ENCODE measurements around the gene ZFYVE19. TPM values are rescaled to one million over a fixed set of nuclear protein-coding genes. Genes with fewer than 3 reads are reported as not detected.

The ZFYVE19 gene
- total and polyA plus RNA-seq, 2 of the 13 experiments (the other 11 are each of a cell fraction or from before 2014, with no cell fraction given) = 23.3 to 44.0 TPM

DNA sequence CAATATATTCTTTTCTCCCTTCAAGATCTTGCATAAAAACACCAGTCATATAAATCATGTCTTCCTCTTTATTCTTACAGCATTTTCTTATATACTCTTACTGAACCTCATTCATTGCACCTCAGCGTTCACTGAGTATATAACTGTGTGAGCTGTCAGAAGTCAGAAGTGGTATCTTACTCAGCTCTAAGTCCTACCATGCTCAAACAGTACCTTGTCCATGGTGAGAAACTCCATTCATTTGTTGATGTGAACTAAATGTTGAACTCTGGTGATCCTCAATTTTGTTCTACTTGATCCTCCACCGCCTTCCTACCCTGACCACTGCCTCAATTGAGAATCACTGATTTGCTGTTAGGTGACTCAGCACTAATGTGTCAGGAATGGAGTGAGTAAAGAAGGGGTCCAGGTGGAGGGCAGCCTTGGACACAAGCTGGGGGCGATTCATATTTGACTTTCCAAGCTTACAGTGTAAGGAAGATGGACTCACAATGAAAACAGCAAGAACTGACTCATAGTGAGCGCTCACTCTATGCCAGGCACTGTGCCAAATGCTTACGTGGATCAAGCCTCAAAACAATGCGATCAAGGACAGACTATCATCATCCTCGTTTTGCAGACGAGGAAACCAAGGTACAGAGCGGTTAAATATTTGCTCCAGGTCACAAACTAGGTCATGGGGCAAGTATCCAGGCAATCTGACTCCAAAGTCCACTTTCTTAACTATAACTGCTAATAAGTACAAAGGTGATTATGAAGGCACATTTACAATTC is 13.5 kb upstream of the ZFYVE19 start (continued):
- TF ChIP-seq RFXAP (CRISPR knock-in tag; IDR thresholded peaks at IDR 0.05; ENCODE audit: borderline replicate concordance) (no peak), GATAD2A (CRISPR knock-in tag; IDR thresholded peaks at IDR 0.05) (peak; percentile 79), NR2F6 (IDR thresholded peaks at IDR 0.05) (peak; percentile 95), NR2F6 (CRISPR knock-in tag; IDR thresholded peaks at IDR 0.05) (peak; percentile 95), ZFYVE20 (CRISPR knock-in tag; IDR thresholded peaks at IDR 0.05; ENCODE audit: borderline replicate concordance, low read depth) (no peak), HNRNPL (IDR thresholded peaks at IDR 0.05; ENCODE audit: low read depth, low read length) (no peak), MAFK (conservative IDR thresholded peaks at IDR 0.05 in 1 of 2, IDR thresholded peaks at IDR 0.05 in 1 of 2; ENCODE audit: low read length in 2 of 2) (peak; percentile 72 to 95), PCBP1 (IDR thresholded peaks at IDR 0.05; ENCODE audit: borderline replicate concordance, low read depth, low read length) (no peak), ZNF331 (CRISPR knock-in tag; IDR thresholded peaks at IDR 0.05) (peak; percentile 44; the same call in 1 of the 2 replicates), KLF16 (CRISPR knock-in tag; IDR thresholded peaks at IDR 0.05) (0 out of 4 replicates have a peak, but pooled peaks of 1 of the 2 experiments have one; percentile 53), ZMYM2 (CRISPR knock-in tag; IDR thresholded peaks at IDR 0.05) (peak; percentile 77; the same call in 1 of the 2 replicates), NBN (conservative IDR thresholded peaks at IDR 0.05) (no peak)
- TF ChIP-seq, protein P1, sequence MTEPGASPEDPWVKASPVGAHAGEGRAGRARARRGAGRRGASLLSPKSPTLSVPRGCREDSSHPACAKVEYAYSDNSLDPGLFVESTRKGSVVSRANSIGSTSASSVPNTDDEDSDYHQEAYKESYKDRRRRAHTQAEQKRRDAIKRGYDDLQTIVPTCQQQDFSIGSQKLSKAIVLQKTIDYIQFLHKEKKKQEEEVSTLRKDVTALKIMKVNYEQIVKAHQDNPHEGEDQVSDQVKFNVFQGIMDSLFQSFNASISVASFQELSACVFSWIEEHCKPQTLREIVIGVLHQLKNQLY (CRISPR knock-in tag; IDR thresholded peaks at IDR 0.05) = 0 out of 2 replicates have a peak, but pooled peaks have one; percentile 14
- TF ChIP-seq, protein P2, sequence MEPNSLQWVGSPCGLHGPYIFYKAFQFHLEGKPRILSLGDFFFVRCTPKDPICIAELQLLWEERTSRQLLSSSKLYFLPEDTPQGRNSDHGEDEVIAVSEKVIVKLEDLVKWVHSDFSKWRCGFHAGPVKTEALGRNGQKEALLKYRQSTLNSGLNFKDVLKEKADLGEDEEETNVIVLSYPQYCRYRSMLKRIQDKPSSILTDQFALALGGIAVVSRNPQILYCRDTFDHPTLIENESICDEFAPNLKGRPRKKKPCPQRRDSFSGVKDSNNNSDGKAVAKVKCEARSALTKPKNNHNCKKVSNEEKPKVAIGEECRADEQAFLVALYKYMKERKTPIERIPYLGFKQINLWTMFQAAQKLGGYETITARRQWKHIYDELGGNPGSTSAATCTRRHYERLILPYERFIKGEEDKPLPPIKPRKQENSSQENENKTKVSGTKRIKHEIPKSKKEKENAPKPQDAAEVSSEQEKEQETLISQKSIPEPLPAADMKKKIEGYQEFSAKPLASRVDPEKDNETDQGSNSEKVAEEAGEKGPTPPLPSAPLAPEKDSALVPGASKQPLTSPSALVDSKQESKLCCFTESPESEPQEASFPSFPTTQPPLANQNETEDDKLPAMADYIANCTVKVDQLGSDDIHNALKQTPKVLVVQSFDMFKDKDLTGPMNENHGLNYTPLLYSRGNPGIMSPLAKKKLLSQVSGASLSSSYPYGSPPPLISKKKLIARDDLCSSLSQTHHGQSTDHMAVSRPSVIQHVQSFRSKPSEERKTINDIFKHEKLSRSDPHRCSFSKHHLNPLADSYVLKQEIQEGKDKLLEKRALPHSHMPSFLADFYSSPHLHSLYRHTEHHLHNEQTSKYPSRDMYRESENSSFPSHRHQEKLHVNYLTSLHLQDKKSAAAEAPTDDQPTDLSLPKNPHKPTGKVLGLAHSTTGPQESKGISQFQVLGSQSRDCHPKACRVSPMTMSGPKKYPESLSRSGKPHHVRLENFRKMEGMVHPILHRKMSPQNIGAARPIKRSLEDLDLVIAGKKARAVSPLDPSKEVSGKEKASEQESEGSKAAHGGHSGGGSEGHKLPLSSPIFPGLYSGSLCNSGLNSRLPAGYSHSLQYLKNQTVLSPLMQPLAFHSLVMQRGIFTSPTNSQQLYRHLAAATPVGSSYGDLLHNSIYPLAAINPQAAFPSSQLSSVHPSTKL (CRISPR knock-in tag; IDR thresholded peaks at IDR 0.05) = peak; percentile 92
- TF ChIP-seq, protein P3, sequence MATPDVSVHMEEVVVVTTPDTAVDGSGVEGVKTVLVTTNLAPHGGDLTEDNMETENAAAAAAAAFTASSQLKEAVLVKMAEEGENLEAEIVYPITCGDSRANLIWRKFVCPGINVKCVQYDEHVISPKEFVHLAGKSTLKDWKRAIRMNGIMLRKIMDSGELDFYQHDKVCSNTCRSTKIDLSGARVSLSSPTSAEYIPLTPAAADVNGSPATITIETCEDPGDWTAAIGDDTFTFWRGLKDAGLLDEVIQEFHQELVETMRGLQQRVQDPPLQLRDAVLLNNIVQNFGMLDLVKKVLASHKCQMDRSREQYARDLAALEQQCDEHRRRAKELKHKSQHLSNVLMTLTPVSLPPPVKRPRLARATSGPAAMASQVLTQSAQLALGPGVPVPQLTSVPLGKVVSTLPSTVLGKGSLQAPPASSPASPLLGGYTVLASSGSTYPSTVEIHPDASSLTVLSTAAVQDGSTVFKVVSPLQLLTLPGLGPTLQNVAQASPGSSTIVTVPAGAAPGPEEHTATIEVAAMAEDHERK (CRISPR knock-in tag; IDR thresholded peaks at IDR 0.05; ENCODE audit: low read depth) = no peak
- TF ChIP-seq, protein P4, sequence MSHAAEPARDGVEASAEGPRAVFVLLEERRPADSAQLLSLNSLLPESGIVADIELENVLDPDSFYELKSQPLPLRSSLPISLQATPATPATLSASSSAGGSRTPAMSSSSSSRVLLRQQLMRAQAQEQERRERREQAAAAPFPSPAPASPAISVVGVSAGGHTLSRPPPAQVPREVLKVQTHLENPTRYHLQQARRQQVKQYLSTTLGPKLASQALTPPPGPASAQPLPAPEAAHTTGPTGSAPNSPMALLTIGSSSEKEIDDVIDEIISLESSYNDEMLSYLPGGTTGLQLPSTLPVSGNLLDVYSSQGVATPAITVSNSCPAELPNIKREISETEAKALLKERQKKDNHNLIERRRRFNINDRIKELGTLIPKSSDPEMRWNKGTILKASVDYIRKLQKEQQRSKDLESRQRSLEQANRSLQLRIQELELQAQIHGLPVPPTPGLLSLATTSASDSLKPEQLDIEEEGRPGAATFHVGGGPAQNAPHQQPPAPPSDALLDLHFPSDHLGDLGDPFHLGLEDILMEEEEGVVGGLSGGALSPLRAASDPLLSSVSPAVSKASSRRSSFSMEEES (CRISPR knock-in tag; IDR thresholded peaks at IDR 0.05) = peak; percentile 20; the same call in 1 of the 2 replicates
- TF ChIP-seq, protein P5, sequence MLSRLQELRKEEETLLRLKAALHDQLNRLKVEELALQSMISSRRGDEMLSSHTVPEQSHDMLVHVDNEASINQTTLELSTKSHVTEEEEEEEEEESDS (CRISPR knock-in tag; IDR thresholded peaks at IDR 0.05; ENCODE audit: borderline replicate concordance) = no peak
- TF ChIP-seq, protein P6, sequence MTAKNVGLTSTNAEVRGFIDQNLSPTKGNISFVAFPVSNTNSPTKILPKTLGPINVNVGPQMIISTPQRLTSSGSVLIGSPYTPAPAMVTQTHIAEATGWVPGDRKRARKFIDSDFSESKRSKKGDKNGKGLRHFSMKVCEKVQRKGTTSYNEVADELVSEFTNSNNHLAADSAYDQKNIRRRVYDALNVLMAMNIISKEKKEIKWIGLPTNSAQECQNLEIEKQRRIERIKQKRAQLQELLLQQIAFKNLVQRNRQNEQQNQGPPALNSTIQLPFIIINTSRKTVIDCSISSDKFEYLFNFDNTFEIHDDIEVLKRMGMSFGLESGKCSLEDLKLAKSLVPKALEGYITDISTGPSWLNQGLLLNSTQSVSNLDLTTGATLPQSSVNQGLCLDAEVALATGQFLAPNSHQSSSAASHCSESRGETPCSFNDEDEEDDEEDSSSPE (CRISPR knock-in tag; IDR thresholded peaks at IDR 0.05) = peak; percentile 19; the same call in 1 of the 2 replicates
- TF ChIP-seq, protein P7, sequence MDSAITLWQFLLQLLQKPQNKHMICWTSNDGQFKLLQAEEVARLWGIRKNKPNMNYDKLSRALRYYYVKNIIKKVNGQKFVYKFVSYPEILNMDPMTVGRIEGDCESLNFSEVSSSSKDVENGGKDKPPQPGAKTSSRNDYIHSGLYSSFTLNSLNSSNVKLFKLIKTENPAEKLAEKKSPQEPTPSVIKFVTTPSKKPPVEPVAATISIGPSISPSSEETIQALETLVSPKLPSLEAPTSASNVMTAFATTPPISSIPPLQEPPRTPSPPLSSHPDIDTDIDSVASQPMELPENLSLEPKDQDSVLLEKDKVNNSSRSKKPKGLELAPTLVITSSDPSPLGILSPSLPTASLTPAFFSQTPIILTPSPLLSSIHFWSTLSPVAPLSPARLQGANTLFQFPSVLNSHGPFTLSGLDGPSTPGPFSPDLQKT (CRISPR knock-in tag; IDR thresholded peaks at IDR 0.05; ENCODE audit: borderline replicate concordance) = no peak

All from HepG2 (cell line).